Epidermal melanocyte (primary cell): ENCODE measurements around the gene SYT9.
"Not testable (repeated sequence)": the region's sequence is repeated elsewhere in the genome, so short reads cannot be mapped to it uniquely, and the experiment has no call there.

ENCODE experiments used
- DNase-seq: peaks from one replicate; pipeline ENCODE4 v3.0.0; 2011; ENCODE audit warnings: low spot score; ENCODE audit not compliant: insufficient read length

SYT9 gene

DNA sequence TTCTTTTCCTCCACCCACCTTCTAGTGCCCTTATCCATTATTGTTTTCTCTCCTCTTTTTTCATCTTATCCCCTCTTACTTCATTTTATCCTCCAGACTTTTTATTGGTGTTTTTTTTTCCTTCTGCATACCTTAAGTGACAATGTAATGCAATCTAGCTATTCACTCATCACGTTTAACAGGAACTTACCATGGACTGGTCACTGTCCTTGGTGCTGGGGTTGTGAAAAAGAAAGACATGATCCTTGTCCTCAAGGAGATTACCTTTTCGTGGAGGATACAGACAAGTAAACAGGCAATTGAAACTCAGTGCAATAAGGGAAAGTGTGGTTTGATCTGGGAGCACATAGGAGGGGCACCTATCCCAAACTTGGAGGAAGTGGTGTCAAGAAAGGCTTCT, 20.7 kb downstream of the SYT9 start:
- no peak for DNase-seq

DNA sequence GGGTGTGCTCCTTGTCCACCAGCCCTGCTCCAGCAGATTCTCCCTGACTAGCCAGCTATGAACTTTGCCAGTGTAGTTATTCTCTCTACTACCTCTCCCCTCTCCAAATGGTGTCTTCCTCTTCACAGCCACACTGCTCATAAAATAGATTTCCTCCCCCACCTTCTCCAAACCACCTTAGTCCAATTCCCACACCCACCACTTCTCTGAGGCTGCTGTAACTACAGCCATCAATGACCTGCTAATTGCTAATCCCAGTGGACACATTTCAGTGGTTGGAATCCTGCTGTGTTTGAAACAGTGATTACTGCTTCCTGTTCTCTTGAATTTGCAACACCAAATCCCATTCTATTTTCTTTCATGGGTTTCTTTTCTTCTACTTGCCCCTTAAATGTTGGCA, 23.4 kb downstream of the SYT9 start:
- DNase-seq = no peak

DNA sequence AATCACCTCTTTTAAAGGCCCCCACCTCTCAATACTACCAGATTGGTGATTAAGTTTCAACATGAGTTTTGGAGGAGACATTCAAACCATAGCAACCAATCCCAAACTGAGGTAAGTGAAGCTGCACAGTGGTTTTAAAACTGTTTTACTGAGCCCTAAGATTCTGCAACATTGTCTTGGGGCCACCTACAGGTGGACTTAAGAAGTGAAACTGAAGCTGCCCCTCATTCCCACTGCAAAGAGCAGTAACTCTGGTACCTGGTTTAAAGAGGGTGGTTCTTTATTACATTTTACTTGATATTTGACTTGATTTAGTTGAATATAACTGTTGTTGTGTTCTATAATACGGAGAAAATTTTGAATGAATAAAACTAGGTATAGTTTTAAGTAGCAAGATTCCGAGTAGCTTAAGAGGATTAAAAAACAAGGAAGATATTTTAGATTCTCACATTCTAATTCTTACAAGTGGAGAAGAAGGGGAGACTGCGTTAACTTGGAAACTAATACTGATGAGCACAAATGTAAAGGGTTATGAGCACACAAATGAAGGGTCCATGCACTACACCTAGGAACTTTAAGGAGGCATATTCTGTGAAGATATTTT, 26.7 kb downstream of the SYT9 start:
- no peak for DNase-seq

DNA sequence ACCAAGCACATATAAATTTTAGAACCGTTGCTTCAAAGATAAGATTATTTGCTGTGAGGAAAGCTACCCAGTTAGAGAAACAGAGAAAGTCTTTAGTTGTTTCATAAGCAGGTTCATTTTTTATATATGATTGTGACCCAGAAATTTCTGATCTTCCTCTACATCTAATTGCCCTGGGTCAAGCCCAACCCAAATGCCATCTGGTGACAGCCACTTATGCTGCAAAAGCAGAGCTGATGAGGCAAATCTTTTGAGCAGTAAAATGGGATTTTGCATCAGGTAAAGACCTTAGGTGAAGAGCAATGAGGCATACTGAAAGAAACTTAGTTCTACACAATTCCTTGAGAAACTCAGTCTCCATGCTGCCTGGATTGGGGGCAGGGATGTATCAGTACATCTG, 28.0 kb downstream of the SYT9 start:
- DNase-seq = no peak

DNA sequence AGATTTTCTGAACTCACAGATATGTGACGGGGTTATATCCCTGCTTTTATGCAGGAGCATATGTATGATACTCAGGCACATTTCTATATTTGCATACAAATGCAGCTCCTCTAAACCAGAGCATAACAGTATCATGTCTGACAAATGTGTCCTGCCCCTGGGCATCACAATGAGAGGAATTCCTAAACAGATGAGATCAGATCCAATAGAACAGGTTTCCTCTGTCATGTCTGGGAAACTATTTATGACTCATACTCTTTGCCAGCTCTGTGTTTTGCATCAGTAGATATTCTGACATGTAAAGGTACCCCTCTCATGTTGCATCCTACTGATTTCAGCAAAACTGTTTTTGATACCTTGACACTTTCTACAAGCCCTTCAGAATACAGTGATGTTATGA, 29.4 kb downstream of the SYT9 start:
- DNase-seq = no peak

DNA sequence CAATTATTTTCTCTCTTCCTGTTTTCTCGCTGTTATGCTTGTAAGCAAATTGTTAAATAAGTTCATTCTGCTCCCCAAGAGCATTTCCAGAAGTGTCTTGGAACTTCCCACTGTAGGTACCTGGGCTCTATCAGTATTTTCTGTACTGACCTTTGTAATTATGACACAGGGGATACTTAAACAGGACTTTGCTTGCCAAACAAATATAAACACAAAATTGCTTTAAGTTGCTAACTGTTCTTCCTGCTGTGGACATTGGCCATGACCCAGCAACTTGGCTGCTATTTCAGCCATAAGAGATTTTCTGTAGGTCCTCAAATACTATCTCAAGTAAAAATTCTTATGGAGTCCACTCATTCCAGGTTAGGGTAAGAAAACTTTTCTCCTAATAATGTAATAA, 30.1 kb downstream of the SYT9 start:
- DNase-seq = no peak

DNA sequence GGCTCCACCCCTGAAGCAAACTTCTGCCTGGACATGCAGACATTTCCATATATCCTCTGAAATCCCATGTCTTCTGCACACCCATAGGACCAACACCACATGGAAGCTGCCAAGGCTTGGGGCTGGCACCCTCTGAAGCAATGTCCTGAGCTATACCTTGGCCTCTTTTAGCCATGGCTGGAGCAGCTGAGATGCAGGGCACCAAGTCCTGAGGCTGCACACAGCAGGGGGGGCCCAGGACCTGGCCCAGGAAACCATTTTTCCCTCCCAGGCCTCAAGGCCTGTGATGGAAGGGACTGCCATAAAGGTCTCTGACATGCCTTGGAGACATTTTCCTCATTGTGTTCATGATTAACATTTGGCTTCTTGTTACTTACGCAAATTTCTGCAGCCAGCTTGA, 34.5 kb downstream of the SYT9 start:
- no peak for DNase-seq

DNA sequence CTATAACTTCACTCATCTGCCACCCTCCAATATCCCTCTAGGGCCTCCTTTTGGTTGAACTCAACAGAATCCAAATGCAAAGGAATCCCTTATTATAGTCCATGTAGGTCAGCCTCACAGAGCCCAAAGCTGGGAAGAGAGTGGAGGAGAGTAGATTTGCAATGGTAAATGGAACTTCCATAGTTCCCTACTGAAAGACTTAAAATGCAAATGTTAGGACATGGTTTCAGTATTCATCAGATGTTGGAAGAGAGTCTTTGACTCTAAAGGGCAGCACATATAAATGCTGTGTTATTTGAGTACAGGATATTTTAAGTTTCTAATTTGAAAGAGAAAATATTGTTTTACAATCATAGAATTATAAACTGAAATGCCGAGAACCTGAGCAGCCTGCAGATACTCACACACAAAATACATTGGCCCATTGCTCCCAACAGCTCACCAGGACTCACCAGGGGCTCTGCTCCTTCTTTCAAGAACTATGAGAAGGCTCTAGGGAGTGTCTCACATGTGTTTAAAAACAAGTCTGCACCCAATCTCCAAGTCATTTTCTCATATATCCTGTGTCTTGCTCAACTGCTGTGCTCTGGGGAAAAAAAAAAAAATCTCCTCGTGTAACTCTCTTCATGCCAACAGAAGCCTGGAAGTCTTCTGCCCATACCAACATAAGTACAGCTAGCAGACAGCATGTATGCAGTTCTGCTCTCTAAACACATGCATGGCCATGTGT, 39.6 kb downstream of the SYT9 start:
- no peak for DNase-seq

DNA sequence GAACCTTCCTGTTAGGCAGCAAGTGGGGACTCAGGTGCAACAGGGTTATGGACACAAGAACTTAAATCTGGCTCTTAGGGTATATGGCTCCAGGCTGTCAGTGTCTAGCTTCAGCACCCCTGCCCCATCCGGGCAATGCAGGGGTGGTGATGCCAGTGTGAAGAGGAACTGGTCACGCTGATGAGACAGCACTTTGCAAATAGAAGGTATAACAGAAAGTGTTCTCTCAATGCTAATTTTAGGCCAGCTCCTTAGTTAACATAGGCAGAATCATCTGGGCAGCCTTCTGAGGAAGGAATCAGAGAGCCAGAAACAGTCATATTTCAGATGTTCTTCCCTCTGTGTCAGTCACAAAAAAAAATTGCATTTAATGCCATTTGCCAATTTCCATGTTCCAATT, 41.2 kb downstream of the SYT9 start:
- no peak for DNase-seq

DNA sequence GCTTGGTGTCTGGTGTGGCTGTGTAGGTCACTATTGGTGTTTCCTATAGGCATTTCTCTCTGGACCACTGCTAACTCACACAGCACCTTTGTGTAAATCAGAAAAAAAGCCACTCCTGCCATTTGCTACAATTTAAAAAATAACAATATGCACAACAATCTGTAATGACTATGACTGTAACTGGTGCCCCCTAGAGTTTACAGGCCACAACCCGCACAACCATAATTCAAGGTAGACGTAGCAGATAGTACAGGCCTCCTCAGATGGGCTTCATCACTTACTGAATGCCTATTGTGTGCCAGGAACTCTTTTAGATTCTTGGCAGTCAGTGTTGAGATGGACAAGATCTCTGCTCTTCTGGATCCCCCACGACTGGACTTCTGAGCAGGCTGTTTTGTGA, 47.7 kb downstream of the SYT9 start:
- no peak for DNase-seq

DNA sequence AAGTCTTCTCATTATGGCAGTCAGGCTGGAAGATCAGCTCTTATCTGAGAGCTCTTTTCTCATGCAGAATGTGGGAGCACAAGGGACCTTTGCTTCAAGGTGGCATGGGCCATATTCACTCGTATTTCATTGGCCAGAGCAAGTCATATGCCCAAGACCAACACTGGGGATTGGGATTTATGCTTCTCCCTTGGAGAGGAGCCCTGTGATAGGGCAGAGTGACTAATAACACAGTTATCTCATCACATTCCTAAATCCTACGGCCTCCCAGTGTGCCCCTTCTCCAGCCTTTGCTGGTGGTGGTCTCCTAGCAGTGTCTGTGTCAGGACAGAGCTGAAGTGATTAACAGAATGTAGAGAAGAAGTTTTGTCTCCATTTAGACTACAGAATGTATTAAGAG, 48.6 kb downstream of the SYT9 start:
- DNase-seq = no peak

DNA sequence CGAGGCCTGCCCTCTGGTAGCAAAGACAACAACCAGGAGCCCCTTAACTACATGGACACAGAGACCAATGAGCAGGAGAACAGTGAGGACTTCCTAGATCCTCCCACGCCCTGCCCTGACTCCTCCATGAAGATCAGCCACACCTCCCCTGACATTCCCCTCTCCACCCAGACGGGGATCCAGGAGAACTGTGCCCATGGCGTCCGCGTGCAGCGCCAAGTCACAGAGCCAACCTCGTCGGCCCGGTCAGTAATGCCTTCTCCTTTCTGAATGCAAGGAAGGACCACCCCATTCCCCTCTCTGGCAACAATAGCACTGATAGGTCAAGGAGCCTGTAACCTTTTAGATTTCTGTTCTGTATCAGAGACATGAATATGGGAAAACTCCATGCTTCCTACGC, 51.4 kb downstream of the SYT9 start:
- no peak for DNase-seq

DNA sequence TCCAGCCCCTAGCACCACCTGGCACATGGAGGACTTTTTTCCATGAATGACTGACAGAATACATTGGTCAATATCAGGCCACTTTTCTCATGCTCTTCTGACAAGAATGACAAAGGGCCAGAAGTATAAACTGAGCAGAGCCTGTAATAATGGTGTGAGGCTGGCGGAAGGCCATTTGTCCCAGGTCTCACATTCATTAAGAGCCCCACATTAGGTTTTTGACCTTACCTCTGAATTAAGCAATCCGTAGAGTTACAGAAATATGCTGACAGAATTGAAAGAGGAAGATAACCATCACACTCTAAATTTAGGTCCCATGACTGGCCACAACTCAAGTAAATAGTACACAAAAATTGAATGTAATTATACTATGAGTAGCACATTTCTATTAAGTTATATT, 55.2 kb downstream of the SYT9 start:
- no peak for DNase-seq

DNA sequence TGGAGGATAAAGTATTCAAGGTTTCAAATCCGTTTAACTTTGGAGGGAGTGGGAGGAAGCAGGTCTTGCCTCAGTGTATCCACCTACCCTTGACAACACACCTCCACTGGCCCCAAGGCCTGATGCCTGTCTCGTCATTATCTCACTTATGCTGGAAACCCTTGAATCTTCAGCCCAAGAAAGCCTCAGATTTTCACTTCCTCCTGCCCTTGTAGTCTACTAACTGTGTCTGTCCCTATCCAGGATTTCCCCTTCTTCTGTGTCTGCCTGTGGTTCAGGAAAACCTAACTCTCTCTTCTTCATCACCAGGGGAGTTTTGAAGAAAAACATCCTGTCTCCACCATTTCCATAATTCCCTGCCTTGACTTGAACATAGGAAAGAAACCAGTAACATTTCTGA, 56.1 kb downstream of the SYT9 start:
- DNase-seq = no peak

DNA sequence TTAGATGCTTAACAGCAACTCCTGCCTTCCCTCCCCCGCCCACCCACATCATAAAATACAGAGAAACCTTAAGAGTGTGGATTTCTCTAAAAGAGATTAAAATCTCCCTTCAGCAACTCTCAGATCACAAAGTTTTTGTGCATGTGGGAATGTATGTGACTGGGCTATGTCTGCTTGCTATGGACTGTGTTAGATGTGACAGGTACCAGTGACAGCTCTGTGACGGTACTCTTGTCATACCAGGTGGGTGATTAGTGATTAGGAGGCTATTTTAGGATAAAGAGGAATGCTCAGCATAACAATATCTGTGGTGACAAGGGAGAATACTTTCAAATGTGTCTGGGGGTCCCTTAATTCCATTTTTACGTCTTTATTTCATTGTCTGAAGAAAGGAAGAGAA, 60.2 kb downstream of the SYT9 start:
- no peak for DNase-seq

DNA sequence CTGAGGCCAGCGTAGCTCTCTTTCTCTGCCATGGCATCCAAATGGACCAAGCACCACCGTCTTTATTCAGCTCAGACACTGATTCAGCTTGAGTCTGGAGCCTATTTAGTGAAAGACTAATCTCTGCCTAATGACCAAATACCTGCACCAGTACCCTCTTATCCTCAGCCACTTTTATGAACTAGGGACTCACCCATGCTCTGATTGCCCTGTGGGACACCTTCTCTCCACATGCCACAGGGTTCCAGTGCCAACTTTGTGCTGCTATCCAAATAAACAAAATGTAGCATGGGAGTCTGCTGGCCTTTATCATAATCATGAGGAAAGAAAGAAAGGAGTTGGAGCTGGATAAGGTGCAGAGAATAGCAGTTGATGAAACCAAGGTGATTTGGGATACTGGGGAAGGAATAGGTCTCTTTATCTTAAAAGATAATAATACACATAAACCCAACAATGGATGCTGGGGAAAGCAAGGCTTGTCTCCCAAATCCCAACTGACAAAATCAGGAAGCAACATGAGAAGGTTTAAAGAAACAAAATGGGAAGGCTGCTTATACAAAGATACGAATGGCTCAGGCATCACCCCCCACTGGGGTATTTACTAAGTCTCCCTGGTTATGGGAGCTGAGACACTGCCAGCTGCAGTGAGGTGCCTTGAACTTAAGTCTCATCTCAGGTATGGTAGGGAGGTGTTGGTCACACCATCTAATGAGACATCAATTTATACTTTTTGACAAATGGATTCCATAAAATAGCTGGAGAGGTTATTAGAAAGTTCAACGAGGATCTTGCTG, 63.3 kb downstream of the SYT9 start:
- DNase-seq = no peak

DNA sequence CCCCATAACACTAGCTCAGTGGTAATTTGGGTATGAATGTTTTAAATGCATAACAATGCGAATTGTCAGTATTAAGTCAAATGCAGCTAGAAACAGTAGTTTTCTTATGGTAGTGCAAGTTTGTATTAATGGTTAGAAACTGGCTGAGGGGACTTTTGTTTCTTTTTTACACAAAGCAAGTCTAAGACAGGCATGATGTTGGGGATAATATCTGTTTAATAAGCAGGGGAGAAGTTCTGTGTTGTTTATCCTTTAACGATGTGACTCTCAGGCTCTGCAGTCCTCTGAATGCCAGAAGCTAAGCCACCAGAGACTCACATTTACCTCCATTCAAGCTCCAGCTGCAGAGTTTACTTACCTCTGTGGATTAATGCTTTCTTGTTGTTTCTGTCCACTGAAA, 67.8 kb downstream of the SYT9 start:
- DNase-seq = no peak

DNA sequence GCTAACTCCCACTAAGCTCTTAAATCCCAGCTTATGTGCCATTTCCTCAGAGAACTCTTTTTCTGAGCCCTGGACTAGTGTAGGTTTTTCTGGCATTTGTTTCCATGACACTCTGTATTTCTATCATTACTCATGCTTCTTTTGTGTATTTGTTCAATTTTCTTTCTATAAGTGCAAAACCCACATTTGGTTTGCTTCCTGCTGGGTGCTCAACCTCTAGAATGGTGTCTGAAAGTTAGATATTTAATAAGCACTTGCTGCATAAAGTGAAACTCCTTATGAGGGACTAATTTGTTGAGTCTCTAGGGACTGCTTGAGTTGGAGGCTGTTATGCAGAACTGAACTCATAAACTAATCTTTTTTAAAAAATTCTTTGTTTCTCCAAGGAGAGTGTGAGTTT, 68.6 kb downstream of the SYT9 start:
- no peak for DNase-seq

DNA sequence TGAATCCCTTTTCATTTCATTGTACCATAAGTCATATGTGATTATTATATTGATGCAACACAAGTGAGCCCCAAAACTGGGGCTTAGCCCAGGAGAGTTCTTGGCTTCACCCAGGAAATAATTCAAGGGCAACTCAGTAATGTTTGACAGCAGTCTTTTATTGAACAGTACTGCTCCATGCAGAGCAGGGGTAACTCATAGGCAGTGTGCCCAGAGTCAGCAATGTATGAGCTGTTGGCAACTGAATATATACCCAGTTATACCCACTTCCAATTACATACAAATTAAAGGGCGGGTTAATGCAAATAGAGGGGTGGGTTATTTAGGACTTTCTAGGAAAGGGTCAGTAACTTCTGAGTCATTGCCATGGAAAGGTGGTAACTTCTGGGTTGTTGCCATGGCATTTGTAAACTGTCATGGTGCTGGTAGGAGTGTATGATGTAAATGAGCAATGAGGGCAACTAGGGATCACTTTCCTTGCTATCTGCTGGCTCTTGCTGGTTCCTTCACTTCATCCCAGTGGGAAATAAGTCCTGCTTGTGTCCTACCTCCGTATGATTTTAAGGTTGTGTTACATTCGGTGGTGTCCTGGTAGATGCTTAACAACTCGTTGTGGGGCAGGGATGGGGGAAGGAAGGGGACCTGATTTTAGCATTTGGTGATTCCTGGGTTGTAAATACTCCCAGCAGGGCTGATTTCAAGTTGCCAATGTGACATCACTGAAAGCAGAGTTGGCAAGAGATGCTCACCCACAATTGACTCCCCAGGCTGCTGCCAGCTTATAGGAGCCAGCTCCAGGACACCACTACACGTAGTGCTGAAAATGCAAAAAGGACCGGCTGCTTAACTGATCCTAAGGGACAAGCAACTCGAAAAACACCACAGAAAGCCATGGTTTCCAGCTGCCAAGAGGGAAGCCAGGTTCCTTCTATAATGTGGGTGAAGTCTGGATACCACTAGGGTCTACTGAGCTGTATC, 70.1 kb downstream of the SYT9 start:
- no peak for DNase-seq

DNA sequence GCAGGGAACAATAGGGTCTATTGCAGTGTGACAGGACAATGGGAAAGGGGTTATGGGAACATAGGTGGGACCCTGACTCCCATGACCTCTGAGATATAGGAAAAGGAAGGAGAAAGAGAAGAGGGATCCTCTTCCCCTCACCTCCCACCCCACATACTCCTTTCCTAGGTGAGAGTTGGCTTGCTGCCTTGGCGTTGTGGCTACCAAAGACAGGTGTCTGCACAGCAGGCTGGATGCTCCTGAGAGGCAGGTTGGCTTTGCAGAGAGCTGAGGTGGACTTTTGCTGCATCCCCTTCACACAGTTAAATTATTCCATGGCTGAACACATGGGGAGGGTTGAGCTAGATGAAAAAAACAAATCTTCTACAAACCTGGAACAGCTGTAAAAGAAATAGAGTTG, 80.7 kb downstream of the SYT9 start:
- no peak for DNase-seq

DNA sequence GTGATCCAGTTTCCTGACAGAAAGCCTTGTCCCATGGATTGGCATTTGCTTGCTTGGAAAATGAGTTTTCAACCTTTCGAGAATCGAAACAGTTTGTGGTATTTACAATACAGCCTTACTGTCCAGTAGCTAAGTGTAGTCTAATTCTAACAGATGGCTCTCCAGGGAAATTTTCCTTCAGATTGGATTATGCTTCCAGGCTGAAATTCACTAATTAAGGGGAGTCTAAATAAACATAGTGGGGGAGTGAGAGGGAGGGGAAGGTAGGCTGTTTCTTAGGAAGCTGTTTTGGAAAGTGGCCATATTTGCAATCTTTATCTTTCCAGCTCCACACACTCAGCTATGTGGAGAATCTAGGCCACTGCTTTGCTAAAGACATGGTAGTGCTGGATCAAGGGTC, 81.3 kb downstream of the SYT9 start:
- no peak for DNase-seq

DNA sequence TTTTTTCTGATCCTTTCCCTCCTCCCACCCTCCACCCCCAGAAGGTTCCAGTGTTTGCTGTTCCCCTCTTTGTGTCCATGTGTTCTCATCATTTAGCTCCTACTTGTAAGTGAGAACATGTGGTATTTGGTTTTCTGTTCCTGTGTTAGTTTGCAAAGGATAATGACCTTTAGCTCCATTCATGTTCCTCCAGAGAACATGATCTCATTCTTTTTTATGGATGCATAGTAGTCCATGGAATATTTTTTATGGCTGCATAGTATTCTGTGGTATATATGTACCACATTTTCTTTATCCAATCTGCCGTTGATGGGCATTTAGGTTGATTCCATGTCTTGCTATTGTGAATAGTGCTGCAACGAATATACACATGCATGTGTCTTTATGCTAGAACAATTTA, 83.7 kb downstream of the SYT9 start:
- not testable (repeated sequence) for DNase-seq
